Epithelial cell of esophagus (primary cell): ENCODE data around the gene ASIC4.

Source experiments
- DNase-seq: peaks from one replicate; pipeline ENCODE4 v3.0.0; 2010; ENCODE audit warnings: low read depth
- H3K4me3 ChIP-seq: 2 replicates; pipeline ENCODE4 v1.5.1; 2011; ENCODE audit warnings: mild to moderate bottlenecking, low read length, control low read depth
- TF ChIP-seq, protein P1 (sequence below): IDR thresholded peaks from 2 replicates; pipeline ENCODE4 v1.5.1; 2011; ENCODE audit warnings: low read depth, mild to moderate bottlenecking, low read length, control low read depth, inconsistent platforms; ENCODE audit not compliant: insufficient read depth; ENCODE audit errors: missing control alignments

The ASIC4 gene

DNA sequence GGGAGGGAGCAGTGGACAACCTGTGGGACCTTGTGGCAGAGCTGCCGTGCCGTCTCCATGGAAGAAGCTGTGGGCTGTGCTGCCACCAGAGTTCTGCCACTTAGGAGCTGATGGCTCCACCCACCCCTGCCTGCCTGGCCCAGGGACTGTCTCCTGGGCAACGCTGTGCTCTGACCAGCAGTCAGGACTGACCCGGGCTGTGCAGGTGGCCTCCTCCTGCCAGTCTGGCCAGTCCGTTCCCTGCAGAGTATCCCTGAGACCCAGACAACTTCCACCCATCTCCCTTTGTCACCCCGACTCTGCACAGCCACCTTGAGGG is 12.8 kb downstream of the ASIC4 start:
- H3K4me3 ChIP-seq: no peak overlapping the region
- DNase-seq: no peak
- TF ChIP-seq, protein P1, sequence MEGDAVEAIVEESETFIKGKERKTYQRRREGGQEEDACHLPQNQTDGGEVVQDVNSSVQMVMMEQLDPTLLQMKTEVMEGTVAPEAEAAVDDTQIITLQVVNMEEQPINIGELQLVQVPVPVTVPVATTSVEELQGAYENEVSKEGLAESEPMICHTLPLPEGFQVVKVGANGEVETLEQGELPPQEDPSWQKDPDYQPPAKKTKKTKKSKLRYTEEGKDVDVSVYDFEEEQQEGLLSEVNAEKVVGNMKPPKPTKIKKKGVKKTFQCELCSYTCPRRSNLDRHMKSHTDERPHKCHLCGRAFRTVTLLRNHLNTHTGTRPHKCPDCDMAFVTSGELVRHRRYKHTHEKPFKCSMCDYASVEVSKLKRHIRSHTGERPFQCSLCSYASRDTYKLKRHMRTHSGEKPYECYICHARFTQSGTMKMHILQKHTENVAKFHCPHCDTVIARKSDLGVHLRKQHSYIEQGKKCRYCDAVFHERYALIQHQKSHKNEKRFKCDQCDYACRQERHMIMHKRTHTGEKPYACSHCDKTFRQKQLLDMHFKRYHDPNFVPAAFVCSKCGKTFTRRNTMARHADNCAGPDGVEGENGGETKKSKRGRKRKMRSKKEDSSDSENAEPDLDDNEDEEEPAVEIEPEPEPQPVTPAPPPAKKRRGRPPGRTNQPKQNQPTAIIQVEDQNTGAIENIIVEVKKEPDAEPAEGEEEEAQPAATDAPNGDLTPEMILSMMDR: no peak

DNA sequence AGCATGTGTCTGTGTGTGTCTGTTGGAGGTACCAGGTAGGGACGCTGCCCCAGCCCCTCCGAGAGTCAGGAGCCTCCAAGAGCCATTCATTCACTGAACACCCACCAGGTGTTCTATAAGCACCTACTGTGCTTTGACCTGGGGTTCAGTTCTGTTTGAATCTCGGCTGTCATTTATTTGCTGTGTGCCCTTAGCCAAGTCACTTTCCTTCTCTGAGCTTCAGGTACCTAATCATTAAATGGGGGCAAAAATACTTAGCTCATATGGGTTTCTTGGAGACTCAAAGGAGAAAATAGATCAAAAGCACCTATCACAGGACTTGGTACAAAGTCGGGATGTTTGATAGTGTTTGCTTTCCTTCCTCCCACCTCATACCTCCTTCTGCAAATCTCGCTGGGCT is 13.2 kb downstream of the ASIC4 start:
- TF ChIP-seq, protein P1: no peak
- no peak for DNase-seq
- no peak overlapping the region for H3K4me3 ChIP-seq

DNA sequence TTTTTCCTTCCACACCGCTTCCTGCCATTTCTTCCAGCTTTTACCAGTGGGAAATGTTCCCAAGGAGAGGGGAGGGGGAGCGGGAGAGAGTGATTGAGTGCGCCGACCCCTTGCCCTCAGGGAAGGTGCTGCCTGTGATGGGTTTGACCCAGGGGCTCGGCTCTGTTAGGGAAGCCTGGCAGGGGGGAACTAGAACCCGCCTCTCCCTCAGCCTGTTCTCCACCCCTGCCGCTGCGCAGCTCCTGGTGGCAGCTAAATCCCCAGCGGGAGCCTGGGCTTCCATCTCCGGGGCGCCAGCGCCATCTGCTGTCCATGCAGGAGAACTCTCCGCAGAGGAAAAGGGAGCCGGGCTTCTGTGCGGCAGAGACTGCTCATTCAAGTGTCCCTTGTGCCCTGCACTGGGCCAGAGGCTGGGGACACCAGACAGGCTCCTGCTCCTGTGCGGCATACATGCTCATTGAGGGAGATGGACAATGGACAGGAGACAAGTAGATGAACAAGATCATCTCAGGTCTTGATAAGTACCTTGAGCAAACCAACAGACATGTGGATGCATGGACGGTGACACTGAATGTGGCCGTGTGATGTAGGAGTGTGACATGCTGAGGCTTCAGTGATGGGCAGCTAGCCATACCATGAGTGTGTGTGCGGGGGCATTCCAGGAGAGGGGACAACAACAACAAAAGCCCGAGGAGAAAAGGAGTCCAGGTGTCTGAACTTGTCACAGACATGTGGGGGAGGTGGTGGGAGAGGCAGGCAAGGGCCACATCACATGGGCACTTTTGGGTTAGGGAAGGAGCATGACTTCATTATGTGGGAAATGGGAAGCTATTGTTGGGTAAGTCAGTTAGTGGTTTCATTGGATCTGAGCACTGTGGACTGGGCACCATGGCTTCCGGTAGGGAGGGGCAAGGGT is 16.0 kb downstream of the ASIC4 start:
- H3K4me3 ChIP-seq: no peak overlapping the region
- TF ChIP-seq, protein P1: peak; percentile 95

DNA sequence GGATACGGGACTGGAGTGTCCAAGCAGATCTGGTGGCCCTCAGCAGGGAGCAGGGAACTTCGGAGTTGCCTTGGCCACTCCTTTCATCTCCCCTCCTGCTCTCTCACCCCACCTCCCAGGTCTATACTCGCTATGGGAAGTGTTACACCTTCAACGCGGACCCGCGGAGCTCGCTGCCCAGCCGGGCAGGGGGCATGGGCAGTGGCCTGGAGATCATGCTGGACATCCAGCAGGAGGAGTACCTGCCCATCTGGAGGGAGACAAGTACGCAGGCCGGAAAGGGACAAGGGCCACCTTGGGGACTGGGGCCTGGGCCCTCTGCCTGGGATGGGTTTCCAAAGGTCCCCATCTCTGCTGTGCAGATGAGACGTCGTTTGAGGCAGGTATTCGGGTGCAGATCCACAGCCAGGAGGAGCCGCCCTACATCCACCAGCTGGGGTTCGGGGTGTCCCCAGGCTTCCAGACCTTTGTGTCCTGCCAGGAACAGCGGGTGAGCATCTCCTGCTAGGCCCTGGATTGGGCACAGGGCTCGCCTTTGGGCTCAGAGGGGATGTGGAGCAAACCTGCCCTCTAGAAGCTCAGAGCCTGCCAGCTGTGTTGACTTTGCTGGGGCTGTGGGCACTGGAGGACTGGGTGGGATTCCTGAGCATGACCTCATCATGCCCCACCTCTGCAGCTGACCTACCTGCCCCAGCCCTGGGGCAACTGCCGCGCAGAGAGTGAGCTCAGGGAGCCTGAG is 17.5 kb downstream of the ASIC4 start:
- TF ChIP-seq, protein P1: no peak
- no peak overlapping the region for H3K4me3 ChIP-seq
- DNase-seq: no peak

More for the DNA sequence above, 16.0 kb downstream of the ASIC4 start:
- DNase-seq: peak; percentile 83

DNA sequence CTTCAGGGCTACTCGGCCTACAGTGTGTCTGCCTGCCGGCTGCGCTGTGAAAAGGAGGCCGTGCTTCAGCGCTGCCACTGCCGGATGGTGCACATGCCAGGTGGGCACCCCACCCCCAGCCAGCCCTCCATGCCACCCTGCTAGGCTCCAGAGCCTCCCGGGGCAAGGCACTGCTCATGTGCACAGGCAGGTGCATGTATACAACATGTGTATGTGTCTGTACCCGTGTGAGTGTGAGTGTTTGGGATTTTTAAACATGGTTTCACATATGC is 18.0 kb downstream of the ASIC4 start:
- H3K4me3 ChIP-seq: no peak overlapping the region
- TF ChIP-seq, protein P1: no peak
- no peak for DNase-seq

DNA sequence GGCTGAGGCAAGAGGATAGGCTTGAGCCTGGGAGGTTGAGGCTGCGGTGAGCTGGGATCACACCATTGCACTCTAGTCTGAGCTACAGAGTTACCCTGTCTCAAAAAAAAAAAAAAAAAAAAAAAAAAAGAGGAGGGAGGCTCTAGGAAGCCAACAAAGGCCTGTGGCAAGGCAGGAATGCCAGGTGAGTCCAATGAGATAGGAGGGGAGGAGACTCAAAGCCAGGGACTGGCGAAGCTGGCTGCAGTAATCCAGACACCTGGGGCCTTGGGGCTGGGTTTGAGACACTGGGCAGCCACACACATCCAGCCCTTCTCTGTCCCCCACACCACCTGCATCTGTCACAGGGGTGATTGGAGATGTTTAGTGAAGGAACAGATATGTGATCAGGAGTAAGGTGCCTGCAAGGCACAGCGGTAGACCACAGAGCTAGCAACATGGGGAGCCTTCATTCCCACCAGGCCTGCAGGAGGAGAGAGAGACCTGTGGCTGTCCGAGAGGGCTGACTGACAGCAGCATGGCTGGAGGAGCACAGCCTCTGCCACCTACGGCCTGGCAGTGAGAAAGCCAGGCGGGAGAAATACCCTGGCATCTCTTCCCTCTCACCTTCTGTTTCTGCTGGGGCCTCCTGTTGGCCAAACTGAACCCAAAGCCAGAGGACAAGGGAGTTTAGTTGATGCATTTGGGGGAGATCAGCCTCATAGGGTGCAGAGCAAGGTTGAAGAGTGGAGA is 19.8 kb downstream of the ASIC4 start:
- H3K4me3 ChIP-seq: no peak overlapping the region
- TF ChIP-seq, protein P1: no peak
- DNase-seq: peak; percentile 52
